SK-N-MC (cell line): ENCODE measurements around the gene STK17B.

Experiments
- EZH2 ChIP-seq: fragments of 200-600 bp; sonication (generic); IDR thresholded peaks from one replicate; pipeline ENCODE4 v1.6.1; 2017; ENCODE audit warnings: antibody characterized with exemption
- FOXP2 ChIP-seq: optimal IDR thresholded peaks from 2 replicates; pipeline ENCODE3; 2011; ENCODE audit warnings: mild to moderate bottlenecking, moderate library complexity; ENCODE audit not compliant: insufficient read depth; ENCODE audit errors: extremely low read length, control extremely low read depth
- POLR2AphosphoS5 ChIP-seq: IDR thresholded peaks from 2 replicates; pipeline ENCODE4 v1.6.1; 2012; ENCODE audit warnings: mild to moderate bottlenecking, low read depth, low read length, borderline replicate concordance

DNA sequence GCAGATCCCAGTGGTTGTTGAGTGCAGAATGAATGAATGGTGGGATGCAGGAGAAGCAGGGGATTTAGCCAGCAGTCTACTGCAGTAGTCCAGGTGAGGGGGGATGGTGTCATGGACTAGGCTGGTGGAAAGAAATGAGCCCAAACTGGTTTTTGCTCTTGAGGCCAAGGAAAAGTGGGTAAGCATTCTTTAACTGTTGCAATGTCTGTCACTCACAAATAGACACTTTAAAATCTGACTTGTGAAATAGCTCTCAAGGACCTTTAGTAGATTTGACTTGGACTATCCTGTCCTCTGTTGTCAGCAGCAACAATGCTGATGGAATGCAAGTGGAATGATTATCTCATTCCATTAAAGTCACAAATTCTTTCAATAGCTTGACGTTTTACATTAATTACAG lies 37.5 kb upstream of the STK17B start:
- TF ChIP-seq EZH2 = no peak
- no peak for TF ChIP-seq POLR2AphosphoS5
- no peak for TF ChIP-seq FOXP2
